ENCODE measurements around the gene BMP7.

GRCh38 chr20:57262301-57262700 is 4.1 kb downstream of the BMP7 start:
- TF ChIP-seq ZNF24 (IDR thresholded peaks at IDR 0.05) (no peak), POLR2A (conservative IDR thresholded peaks at IDR 0.05) (no peak), ZBTB11 (CRISPR knock-in tag; IDR thresholded peaks at IDR 0.05) (peak in 1 of 3 experiments; percentile 24; a peak in 2 of 6 replicates), NFRKB (IDR thresholded peaks at IDR 0.05; ENCODE audit: low read depth) (no peak), PRDM10 (IDR thresholded peaks at IDR 0.05; ENCODE audit: partially characterized antibody) (no peak), PCBP1 (IDR thresholded peaks at IDR 0.05; ENCODE audit: low read depth, low read length, poor library complexity, severe bottlenecking) (no peak)

Measured in K562 (cell line).